GM21447 (cell line): Measurements from ENCODE around the gene ST13.
"Not testable (repeated sequence)": the region's sequence is repeated elsewhere in the genome, so short reads cannot be mapped to it uniquely, and the experiment has no call there.

Experiments
- ATAC-seq: cut with Tn5 transposase; IDR thresholded peaks from one replicate; pipeline ENCODE4 v1.9.1; 2021; ENCODE audit not compliant: unreplicated experiment

Gene ST13

DNA sequence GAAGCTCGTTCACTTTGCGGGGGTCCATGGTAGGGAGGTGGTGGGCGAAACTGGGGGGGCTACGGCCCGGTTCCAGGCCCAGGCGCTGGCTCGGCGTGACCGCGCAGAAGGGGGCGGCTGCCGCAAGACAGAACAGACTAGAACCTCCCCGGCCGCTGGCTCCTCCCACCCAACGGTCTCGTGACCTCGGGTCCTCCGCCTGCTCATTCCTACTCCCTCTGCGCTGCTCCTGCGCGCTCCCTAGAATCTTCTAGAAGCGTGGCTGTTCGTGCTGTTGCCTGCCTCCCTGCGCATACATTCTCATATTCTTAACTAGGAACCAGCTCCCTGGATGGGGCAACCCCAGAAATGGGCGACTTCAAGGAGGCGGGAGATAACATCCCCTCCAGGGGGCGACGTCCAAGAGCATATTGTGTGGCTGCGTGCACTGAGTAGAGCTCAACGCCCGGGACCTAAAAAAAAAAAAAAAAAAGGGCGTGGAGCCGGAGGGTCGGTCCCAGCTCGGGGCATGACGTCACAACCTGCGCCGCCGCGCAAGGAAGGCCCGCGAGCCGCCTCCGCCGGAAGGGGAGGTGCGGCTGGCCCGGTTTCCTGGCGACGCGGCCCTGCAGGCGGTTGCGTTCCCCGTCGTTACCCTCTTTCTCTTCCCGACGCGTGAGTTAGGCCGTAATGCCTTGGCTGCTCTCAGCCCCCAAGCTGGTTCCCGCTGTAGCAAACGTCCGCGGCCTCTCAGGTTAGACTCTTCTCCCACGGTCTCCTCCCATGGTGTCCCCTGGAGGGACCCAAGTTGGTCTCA, at the start of gene ST13, which contains the start of gene XPNPEP3:
Gene ST13, minus strand, starts transcription at position 127 of the 796 bp plus-strand sequence. Its CDS starts 99 bp downstream, at position 28.
Gene XPNPEP3, plus strand, starts transcription at position 636 of the 796 bp plus-strand sequence. Its CDS starts 34 bp downstream, at position 670.
- ATAC-seq: peak; percentile 86

- no peak for ATAC-seq
Observed at GRCh38 chr22:40904101-40904500, 47.7 kb upstream of the ST13 start.

- ATAC-seq: no peak
Observed at GRCh38 chr22:40898850-40899357, 42.5 kb upstream of the ST13 start.

DNA sequence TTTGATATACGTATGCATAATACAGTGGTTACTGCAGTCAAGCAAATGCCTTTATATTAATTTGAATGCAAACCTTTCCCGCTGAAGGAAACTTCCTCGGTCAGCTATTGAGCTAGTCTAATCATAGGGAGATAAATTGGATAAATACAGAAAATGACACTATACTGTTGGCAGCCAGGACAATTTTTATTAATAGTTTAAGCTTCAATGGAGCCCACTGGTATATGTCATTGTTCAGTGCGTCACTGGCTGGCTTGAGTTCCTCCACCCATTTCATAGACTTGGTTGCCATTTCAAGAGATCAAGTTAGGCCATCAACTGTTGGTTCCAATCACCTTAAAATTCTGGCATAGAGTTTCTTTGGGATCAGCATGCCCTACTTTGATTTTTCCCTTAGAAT, 38.0 kb upstream of the ST13 start:
- no peak for ATAC-seq

- no peak for ATAC-seq
Observed at GRCh38 chr22:40890881-40891280, 34.4 kb upstream of the ST13 start.

DNA sequence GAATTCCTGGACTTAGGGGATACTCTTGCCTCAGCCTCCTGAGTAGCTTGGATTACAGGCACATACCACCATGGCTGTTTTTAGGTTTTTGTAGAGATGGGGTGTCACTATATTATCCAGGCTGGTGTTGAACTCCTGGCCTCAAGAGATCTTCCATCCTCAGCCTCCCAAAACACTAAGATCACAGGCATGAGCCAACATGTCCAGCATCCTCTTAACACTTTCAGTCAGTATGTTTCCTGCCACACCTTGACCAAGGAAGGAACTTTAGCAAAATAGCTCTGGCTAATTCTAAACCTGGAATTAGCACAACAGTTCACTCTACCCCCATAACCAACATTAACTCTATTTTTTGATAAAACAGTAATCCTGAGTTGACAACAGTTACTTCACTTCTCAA, 32.7 kb upstream of the ST13 start:
- no peak for ATAC-seq

DNA sequence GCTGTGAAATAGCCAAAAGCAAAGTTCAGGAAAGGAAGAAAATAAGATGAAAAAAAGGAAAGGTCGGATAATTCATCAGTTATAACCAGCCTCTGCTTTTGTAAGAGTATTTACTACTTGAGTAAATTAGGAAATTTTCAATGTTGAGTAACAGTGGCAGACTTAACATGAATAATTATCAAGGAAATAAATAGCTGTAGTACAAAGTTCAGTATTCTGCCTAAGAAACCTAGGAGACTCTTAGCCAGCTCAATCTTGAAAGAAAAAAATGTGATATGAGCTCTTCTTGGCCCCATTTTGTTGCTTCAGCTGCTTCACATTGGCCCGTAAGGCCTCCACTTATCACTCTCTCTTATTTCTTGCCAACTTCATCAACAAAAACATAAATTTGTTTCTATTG, 22.5 kb upstream of the ST13 start:
- no peak for ATAC-seq

DNA sequence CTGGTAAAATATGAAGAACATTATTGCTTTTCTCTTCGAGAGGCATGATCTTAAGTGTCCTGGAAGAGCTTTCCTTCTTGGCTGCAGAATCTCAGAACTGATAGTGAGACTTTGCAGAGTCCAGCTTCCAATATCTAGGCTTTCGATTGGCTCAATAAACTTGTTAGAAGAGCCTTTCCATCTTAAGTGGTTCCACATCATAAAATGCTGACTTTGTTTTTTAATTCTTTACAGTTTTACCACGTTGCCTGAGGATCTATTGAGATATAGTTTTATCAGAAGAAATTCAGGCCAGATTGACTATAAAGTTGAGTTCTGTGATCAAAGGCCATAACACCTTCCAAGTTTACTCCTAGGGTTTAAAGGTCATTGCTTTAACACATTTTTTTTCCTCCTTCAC, 21.0 kb upstream of the ST13 start:
- ATAC-seq: no peak

GRCh38 chr22:40876907-40877306, 20.5 kb upstream of the ST13 start:
- ATAC-seq: no peak

GRCh38 chr22:40875111-40875510, 18.7 kb upstream of the ST13 start:
- no peak for ATAC-seq

DNA sequence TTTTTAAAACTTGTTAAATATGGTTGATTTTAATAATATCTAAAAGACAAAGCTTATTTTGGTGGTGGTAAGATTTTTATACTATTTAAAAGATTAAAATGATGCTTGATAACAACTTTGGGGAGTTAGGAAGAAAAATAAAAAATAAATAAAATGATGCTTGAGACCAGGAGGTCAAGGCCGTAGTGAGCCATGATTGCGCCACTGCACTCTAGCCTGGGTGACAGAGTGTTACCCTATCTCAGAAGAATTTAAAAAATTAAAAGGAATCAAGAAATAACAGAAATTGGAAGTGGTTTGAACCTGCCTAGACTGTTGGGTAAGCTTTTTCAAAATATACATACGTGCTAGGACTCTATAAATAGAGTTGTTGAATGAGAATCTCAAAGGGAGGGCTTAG, 17.6 kb upstream of the ST13 start:
- no peak for ATAC-seq

DNA sequence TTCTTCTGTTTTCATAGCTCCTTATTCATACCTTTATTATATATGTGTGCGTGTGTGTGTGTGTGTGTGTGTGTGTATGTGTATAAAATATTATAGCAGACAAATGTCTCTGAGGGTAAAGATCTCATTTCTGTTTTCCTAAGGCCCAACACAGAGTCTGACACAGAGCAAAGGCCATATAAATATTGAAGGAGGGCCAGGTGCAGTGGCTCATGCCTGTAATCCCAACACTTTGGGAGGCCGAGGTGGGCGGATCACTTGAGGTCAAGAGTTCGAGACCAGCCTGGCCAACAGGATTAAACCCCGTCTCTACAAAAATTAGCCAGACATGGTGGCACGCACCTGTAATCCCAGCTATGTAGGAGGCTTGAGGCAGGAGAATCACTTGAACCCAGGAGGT, 11.9 kb upstream of the ST13 start:
- ATAC-seq: not testable (repeated sequence)

DNA sequence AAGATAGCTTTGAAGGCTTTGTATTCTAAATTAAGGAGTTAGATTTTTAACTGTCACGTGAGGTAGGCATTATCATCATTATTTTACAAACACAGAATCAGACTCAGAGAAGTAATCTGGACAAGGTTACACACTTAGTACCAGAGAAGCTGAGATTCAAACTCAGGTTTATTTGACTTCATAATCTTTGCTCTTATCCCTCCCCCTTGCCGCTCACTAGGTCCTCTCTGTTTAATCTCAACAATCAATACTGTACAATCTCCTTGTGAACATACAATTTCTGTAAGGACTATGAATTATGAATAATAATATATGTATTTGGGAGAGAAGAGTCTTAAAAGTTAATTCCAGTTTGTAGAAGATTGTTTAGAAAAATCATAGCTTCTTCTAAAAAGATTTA, 10.7 kb upstream of the ST13 start:
- no peak for ATAC-seq

GRCh38 chr22:40862537-40862936, 6.1 kb upstream of the ST13 start:
- no peak for ATAC-seq

- no peak for ATAC-seq
Observed at GRCh38 chr22:40862013-40862412, 5.6 kb upstream of the ST13 start, which contains the start of gene DNAJB7. DNAJB7 (minus strand) TSS chr22:40862113; CDS start chr22:40861994, 119 bp downstream.

DNA sequence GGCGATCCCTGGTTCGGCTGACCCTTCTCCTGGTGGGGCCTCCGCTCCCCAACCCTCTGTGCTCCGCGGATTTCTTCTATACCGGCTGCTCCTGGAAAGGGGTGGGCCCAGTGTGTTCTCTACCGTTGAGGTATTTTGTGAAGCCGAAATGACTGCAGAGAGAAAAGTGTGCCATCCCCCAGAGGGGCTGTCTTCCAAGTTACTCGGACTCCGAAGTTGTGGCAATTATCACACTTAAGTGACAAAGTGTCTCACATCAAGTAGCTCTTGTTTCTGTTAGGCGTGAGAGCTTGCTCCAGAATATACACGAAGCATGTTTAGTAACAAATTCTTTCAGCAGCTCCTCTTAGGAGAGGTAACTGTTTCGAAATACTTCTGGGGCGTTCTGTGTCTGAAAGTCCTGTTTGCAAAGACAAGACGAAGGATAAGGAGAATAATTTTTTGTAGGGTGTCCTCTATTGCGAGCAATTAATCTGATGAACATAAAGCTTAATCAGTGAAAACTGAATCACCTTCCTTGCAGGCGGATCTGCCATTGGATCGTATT, 943 bp upstream of the ST13 start:
- ATAC-seq: no peak

- peak; percentile 19 for ATAC-seq
Observed at GRCh38 chr22:40855979-40856512, 393 bp downstream of the ST13 start.

- no peak for ATAC-seq
Observed at GRCh38 chr22:40855071-40855978, 1.1 kb downstream of the ST13 start.

- no peak for ATAC-seq
Observed at GRCh38 chr22:40853961-40854360, 2.5 kb downstream of the ST13 start.

GRCh38 chr22:40853333-40853732, 3.1 kb downstream of the ST13 start:
- ATAC-seq: no peak

- not testable (repeated sequence) for ATAC-seq
Observed at GRCh38 chr22:40845816-40846215, 10.6 kb downstream of the ST13 start.
